Gastrocnemius medialis (tissue), 4 donors: ENCODE measurements around the gene NOP56.

Source experiments
- CTCF ChIP-seq, 5 experiments: fragments of 450-650 bp in 3 of 5; fragments of 200-600 bp in 2 of 5; sonication (generic) in 2 of 5; IDR thresholded peaks in 4 of 5; conservative IDR thresholded peaks in 1 of 5; 1 replicate in 4 of 5; 2 replicates in 1 of 5; pipeline ENCODE4 v1.5.1; 2016 to 2019; ENCODE audit warnings: antibody characterized with exemption in 5 of 5, mild to moderate bottlenecking in 3 of 5, moderate library complexity in 3 of 5
- POLR2A ChIP-seq, 2 donors: fragments of 450-650 bp; IDR thresholded peaks; one replicate each; pipeline ENCODE4 v1.6.1; 2017; ENCODE audit warnings: antibody characterized with exemption in 2 of 2, mild to moderate bottlenecking in 2 of 2, moderate library complexity in 2 of 2

- TF ChIP-seq CTCF (IDR thresholded peaks at IDR 0.05 in 4 of 5, conservative IDR thresholded peaks at IDR 0.05 in 1 of 5) = no peak
- no peak for TF ChIP-seq POLR2A (IDR thresholded peaks at IDR 0.05)
Observed at GRCh38 chr20:2695206-2695983, 43.0 kb downstream of the NOP56 start.
